Measurements from ENCODE around the gene CCN6.
"Not testable (repeated sequence)": the region's sequence is repeated elsewhere in the genome, so short reads cannot be mapped to it uniquely, and the experiment has no call there.

Gene CCN6

DNA sequence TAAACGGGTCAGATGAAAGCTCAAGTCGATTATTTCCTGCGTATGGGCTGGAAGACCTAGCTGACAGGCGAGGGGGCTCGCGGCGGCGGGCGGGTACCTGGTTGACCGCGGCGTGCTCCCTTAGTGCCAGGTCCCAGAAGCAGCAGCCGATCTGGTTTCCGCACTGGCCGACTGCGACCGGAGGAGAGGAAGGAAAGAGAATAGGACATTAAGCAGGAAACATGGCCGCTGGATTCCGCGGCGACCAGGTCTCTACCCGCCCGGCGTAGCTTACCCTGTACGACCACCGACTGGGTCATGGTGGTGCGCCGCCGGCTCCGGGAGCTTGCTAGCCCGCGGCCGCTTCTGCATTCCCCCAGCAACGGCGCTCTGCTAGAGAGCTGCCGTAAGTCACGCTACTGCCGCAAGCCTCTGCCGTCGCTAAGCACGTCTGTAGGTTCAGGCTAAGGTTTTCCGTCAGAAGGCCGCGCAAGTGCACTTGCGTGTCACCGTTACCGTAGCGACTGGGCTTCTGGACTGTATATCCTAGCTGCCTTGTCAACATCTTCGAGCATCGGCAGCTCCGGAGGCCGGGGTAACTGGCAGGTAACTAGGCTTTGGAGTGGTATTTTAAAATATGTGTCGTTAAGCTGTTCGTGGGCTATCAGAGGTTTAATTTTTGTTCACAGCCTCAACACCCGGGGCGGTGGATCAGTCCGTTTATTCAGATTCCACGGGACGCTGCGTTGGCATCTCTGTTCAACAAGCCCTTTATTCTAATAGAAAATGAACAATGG, 33.4 kb downstream of the CCN6 start, which contains the start of the genes FAM229B and TUBE1:
Gene FAM229B, plus strand, starts transcription at position 456 of the 776 bp plus-strand sequence. CDS start 11,693 bp downstream, outside the sequence.
Gene TUBE1, minus strand, starts transcription at position 347 of the 776 bp plus-strand sequence. Its CDS starts 48 bp downstream, at position 299.
- Histone ChIP-seq H3K4me1 (ENCODE audit: control insufficient read depth, insufficient read depth, low read length) (peaks cover 4% of the 10 kb centered on the region), H3K4me3 (ENCODE audit: low read length in 2 of 2) (peak within 1 kb of the TSS; percentile 61 to 82), H3K27me3 (ENCODE audit: control insufficient read depth in 1 of 2, insufficient read depth in 2 of 2, low read length in 2 of 2) (no peaks in the 10 kb centered on the region), H3K9me3 (ENCODE audit: control insufficient read depth in 2 of 2, low read length in 2 of 2) (no peaks in the 10 kb centered on the region), H3K27ac (ENCODE audit: low read length) (peak within 1 kb of the TSS; percentile 72), H3K36me3 (ENCODE audit: control insufficient read depth in 2 of 2, insufficient read depth in 2 of 2, low read length in 2 of 2) (peaks cover 2 to 3% of the 10 kb centered on the region in 2 donors), H3K9ac (ENCODE audit: low read length in 2 of 2) (peak within 1 kb of the TSS; percentile 80 to 81)

DNA sequence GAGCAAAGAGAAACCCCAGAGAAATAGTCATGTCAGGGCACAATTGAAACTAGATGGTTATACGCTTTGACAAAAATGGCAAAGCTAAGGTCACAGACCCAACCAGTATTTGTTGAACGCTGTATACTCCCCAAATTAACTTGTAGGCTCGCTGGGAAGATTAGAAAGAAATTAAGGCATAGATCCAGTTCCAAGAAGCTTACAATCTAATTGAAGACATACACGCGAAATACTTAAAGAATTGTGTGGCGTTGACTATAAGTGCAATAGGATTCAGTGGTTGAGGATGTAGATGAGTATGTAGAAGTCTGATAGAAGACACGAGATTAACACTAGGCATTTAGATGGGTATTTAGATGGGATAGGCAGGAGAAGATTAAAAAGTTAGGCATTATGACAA, 34.0 kb downstream of the CCN6 start:
- H3K4me1 ChIP-seq (ENCODE audit: control insufficient read depth, insufficient read depth, low read length), result peaks cover 4% of the 10 kb centered on the region
- no peaks in the 10 kb centered on the region for H3K9me3 ChIP-seq (ENCODE audit: control insufficient read depth in 2 of 2, low read length in 2 of 2)
- peak overlapping the region; percentile 72 for H3K27ac ChIP-seq (ENCODE audit: low read length)
- H3K27me3 ChIP-seq (ENCODE audit: control insufficient read depth in 1 of 2, insufficient read depth in 2 of 2, low read length in 2 of 2), result no peaks in the 10 kb centered on the region
- H3K9ac ChIP-seq (ENCODE audit: low read length in 2 of 2), result peak overlapping the region; percentile 80 to 81
- peak overlapping the region; percentile 61 to 82 for H3K4me3 ChIP-seq (ENCODE audit: low read length in 2 of 2)
- H3K36me3 ChIP-seq (ENCODE audit: control insufficient read depth in 2 of 2, insufficient read depth in 2 of 2, low read length in 2 of 2), result peaks cover 0 to 2% of the 10 kb centered on the region in 2 donors

DNA sequence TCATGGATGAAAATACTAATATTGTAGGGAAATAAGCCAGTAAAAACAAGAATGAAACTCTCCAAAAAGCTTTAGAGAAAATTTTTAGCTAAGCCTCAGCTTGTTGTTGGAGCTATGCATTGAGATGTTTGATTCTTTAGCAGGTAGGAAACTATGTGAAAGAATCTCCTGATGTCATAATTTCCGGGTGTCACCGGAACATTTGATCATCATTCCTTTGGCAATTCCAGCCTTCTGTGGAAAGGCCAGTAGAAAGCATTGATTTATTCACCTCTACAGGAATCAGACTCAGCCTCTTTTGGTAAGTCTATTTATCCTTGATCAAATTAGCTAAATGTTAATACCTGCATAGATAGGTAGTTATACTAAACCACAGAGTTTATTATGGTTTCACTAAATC, 43.0 kb downstream of the CCN6 start:
- Histone ChIP-seq H3K9me3 (ENCODE audit: control insufficient read depth in 2 of 2, low read length in 2 of 2) (no peaks in the 10 kb centered on the region), H3K36me3 (ENCODE audit: control insufficient read depth in 2 of 2, insufficient read depth in 2 of 2, low read length in 2 of 2) (peaks cover 2 to 5% of the 10 kb centered on the region in 2 donors), H3K9ac (ENCODE audit: low read length in 2 of 2) (no peak overlapping the region), H3K4me1 (ENCODE audit: control insufficient read depth, insufficient read depth, low read length) (no peaks in the 10 kb centered on the region), H3K27ac (ENCODE audit: low read length) (no peak overlapping the region), H3K27me3 (ENCODE audit: control insufficient read depth in 1 of 2, insufficient read depth in 2 of 2, low read length in 2 of 2) (no peaks in the 10 kb centered on the region), H3K4me3 (ENCODE audit: low read length in 2 of 2) (no peak overlapping the region)

DNA sequence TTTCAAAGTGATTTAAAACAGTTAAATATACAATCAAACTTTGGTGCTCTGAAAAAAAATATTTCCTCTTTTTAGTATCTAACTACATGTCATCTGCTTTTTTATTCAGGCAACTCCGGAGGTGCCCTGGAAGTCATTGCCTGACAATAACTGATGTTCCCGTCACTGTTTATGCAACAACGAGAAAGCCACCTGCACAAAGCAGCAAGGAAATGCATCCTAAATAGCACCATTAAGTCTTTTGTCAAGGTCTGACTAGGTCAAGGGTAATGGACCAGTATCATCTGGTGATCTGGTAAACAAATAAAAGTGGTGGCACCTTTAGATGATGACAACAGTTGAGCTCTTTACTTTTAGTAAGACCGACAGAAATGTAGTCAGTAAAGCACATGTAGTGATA, 46.7 kb downstream of the CCN6 start:
- Histone ChIP-seq H3K27me3 (ENCODE audit: control insufficient read depth in 1 of 2, insufficient read depth in 2 of 2, low read length in 2 of 2) (no peaks in the 10 kb centered on the region), H3K36me3 (ENCODE audit: control insufficient read depth in 2 of 2, insufficient read depth in 2 of 2, low read length in 2 of 2) (peaks cover 2 to 5% of the 10 kb centered on the region in 2 donors), H3K9ac (ENCODE audit: low read length in 2 of 2) (no peak overlapping the region), H3K4me3 (ENCODE audit: low read length in 2 of 2) (no peak overlapping the region), H3K27ac (ENCODE audit: low read length) (no peak overlapping the region), H3K4me1 (ENCODE audit: control insufficient read depth, insufficient read depth, low read length) (no peaks in the 10 kb centered on the region), H3K9me3 (ENCODE audit: control insufficient read depth in 2 of 2, low read length in 2 of 2) (no peaks in the 10 kb centered on the region)

DNA sequence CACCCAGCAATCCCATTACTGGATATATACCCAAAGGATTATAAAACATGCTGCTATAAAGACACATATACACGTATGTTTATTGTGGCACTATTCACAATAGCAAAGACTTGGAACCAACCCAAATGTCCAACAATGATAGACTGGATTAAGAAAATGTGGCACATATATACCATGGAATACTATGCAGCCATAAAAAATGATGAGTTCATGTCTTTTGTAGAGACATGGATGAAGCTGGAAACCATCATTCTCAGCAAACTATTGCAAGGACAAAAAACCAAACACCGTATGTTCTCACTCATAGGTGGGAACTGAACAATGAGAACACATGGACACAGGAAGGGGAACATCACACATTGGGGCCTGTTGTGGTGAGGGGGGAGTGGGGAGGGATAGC, 52.1 kb downstream of the CCN6 start:
- not testable (repeated sequence) for H3K9me3 ChIP-seq (ENCODE audit: control insufficient read depth in 2 of 2, low read length in 2 of 2); H3K27me3 ChIP-seq (ENCODE audit: control insufficient read depth in 1 of 2, insufficient read depth in 2 of 2, low read length in 2 of 2); H3K9ac ChIP-seq (ENCODE audit: low read length in 2 of 2); H3K4me1 ChIP-seq (ENCODE audit: control insufficient read depth, insufficient read depth, low read length); H3K27ac ChIP-seq (ENCODE audit: low read length); H3K4me3 ChIP-seq (ENCODE audit: low read length in 2 of 2)
- peaks cover 17 to 23% of the 10 kb centered on the region in 2 donors for H3K36me3 ChIP-seq (ENCODE audit: control insufficient read depth in 2 of 2, insufficient read depth in 2 of 2, low read length in 2 of 2)

DNA sequence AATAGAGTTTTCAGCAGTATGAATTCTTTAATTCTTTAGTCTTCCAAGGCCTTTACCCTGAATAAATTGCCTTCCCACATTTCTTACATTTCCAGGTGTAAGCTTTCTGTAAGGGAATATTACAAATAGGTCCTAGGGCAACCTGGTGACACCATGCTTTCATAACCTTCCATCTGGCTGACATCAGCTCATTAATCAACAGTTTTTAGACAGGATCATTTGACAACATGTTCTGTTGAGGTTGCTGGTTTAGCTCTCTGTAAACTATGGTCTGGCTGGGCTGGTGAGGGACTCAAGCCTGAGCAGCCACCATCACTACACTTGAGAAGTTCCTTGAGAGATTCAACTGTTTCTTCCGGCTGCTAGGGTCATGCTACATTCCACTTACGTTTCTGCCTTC, 52.7 kb downstream of the CCN6 start:
- no peaks in the 10 kb centered on the region for H3K4me1 ChIP-seq (ENCODE audit: control insufficient read depth, insufficient read depth, low read length)
- no peak overlapping the region for H3K9ac ChIP-seq (ENCODE audit: low read length in 2 of 2)
- peaks cover 17 to 26% of the 10 kb centered on the region in 2 donors for H3K36me3 ChIP-seq (ENCODE audit: control insufficient read depth in 2 of 2, insufficient read depth in 2 of 2, low read length in 2 of 2)
- no peaks in the 10 kb centered on the region for H3K9me3 ChIP-seq (ENCODE audit: control insufficient read depth in 2 of 2, low read length in 2 of 2)
- H3K27me3 ChIP-seq (ENCODE audit: control insufficient read depth in 1 of 2, insufficient read depth in 2 of 2, low read length in 2 of 2), result no peaks in the 10 kb centered on the region
- H3K4me3 ChIP-seq (ENCODE audit: low read length in 2 of 2), result no peak overlapping the region
- no peak overlapping the region for H3K27ac ChIP-seq (ENCODE audit: low read length)

DNA sequence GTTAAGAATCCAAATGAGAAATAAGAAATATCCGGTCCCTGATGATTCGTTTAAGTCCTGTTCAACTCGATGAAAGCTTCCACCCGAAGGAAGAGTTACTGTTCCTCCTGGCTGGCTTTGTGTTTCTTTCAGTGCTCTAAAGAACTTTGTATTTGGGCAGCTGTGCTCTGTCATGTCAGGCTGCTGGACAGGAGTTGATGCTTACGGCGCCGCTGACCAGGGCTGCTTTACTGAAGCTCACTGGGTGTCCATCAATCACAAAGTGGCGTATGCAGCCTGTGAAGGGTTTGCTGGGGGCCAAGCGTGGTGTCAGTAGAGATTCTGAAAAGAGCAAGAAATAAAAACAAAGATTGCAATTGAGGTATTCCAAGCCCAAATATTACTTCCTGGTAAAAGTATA, 55.4 kb downstream of the CCN6 start:
- no peak overlapping the region for H3K9ac ChIP-seq (ENCODE audit: low read length in 2 of 2)
- no peaks in the 10 kb centered on the region for H3K9me3 ChIP-seq (ENCODE audit: control insufficient read depth in 2 of 2, low read length in 2 of 2)
- H3K27ac ChIP-seq (ENCODE audit: low read length), result peak overlapping the region; percentile 61
- H3K36me3 ChIP-seq (ENCODE audit: control insufficient read depth in 2 of 2, insufficient read depth in 2 of 2, low read length in 2 of 2), result peaks cover 33 to 48% of the 10 kb centered on the region in 2 donors
- no peaks in the 10 kb centered on the region for H3K4me1 ChIP-seq (ENCODE audit: control insufficient read depth, insufficient read depth, low read length)
- H3K27me3 ChIP-seq (ENCODE audit: control insufficient read depth in 1 of 2, insufficient read depth in 2 of 2, low read length in 2 of 2), result no peaks in the 10 kb centered on the region
- H3K4me3 ChIP-seq (ENCODE audit: low read length in 2 of 2), result no peak overlapping the region

DNA sequence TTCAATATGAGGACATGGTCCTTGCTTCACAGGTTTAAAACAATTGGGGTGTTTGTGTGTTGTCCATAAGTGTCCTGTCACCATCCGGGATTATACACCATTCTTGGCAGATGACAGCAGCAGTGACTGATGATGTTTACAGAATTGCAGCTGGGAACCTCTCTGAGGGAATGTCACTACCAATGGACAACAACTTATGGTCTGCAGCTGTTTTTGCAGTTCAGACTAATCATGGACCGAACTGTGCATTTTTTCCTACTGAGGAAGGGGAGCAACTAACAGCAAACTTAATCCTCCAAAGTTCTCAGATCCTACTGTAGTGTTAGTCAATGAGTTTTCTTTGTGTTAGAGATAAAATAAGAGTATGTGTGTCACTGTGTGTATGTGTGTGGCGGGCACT, 59.5 kb downstream of the CCN6 start:
- Histone ChIP-seq H3K36me3 (ENCODE audit: control insufficient read depth in 2 of 2, insufficient read depth in 2 of 2, low read length in 2 of 2) (peaks cover 37 to 62% of the 10 kb centered on the region in 2 donors), H3K27ac (ENCODE audit: low read length) (no peak overlapping the region), H3K27me3 (ENCODE audit: control insufficient read depth in 1 of 2, insufficient read depth in 2 of 2, low read length in 2 of 2) (no peaks in the 10 kb centered on the region), H3K4me3 (ENCODE audit: low read length in 2 of 2) (no peak overlapping the region), H3K9me3 (ENCODE audit: control insufficient read depth in 2 of 2, low read length in 2 of 2) (no peaks in the 10 kb centered on the region), H3K4me1 (ENCODE audit: control insufficient read depth, insufficient read depth, low read length) (no peaks in the 10 kb centered on the region), H3K9ac (ENCODE audit: low read length in 2 of 2) (no peak overlapping the region)

DNA sequence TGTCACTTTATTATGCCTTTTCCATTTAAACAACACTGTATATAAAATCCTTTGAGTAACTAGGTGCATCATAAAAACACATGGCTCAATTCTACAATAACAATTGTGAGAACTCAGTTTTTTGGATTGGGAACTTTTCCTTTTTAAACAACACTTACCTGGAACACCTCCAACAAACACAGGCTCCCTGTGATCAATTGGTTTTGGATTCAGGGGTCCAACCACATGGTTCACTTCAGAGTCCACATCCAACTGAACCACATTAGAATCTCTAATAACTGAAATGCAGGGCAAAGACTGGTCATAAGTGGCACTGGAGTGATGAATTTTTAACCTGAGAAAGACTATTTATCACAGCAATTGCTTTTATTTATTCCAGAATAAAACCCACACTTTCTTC, 60.0 kb downstream of the CCN6 start:
- Histone ChIP-seq H3K4me1 (ENCODE audit: control insufficient read depth, insufficient read depth, low read length) (no peaks in the 10 kb centered on the region), H3K27me3 (ENCODE audit: control insufficient read depth in 1 of 2, insufficient read depth in 2 of 2, low read length in 2 of 2) (no peaks in the 10 kb centered on the region), H3K36me3 (ENCODE audit: control insufficient read depth in 2 of 2, insufficient read depth in 2 of 2, low read length in 2 of 2) (peaks cover 40 to 64% of the 10 kb centered on the region in 2 donors), H3K9me3 (ENCODE audit: control insufficient read depth in 2 of 2, low read length in 2 of 2) (no peaks in the 10 kb centered on the region), H3K4me3 (ENCODE audit: low read length in 2 of 2) (no peak overlapping the region), H3K9ac (ENCODE audit: low read length in 2 of 2) (no peak overlapping the region), H3K27ac (ENCODE audit: low read length) (no peak overlapping the region)

DNA sequence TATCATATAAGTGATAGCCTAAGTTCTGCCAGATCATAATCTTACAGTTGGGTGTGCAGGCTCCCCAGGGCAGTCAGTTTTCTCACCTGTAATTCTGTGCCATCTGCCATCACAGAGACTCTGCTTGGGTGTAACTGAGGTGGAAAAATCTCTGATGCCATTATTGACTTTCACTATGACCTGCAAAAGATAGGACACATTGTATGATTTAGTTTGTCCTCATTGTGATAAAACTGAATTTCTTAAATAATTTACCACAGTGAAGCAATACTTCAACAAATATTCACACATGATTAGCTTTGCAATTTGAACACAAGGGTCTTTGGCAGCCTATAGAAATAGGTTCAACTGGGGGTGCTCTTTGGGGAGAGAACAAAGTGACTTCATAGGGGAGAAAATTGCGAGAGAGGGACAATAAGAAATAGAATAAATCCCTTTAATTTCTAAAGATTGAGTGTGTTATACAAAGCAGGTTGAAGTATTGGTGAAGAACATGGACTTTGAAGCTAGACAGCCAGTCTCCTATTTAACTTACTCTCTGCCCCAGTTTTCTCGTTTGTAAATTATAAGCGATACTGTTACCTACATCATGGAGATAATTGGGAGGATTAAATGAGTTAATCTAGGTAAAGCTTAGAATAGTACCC, 60.8 kb downstream of the CCN6 start:
- H3K36me3 ChIP-seq (ENCODE audit: control insufficient read depth in 2 of 2, insufficient read depth in 2 of 2, low read length in 2 of 2), result peaks cover 47 to 67% of the 10 kb centered on the region in 2 donors

DNA sequence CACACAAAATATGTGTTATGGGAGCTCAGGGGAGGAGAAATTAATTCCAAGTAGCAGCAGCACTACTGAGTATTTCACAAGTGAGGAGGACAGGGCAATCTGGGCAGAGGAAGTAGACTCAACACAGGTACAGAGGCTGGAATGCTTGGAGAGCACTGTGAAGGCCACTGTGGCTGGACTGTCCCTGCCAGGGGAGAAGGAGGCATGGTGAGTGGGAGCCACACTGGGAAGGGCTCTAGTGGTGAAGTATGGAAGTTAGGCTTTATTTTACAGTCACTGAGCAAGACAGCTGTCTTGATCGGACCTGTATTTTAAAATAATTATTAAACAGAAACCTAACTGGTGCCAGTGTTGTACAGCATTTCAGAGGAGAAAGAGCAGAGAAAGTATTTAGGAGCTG, 62.3 kb downstream of the CCN6 start:
- no peaks in the 10 kb centered on the region for H3K4me1 ChIP-seq (ENCODE audit: control insufficient read depth, insufficient read depth, low read length)
- no peaks in the 10 kb centered on the region for H3K9me3 ChIP-seq (ENCODE audit: control insufficient read depth in 2 of 2, low read length in 2 of 2)
- H3K27me3 ChIP-seq (ENCODE audit: control insufficient read depth in 1 of 2, insufficient read depth in 2 of 2, low read length in 2 of 2), result no peaks in the 10 kb centered on the region
- no peak overlapping the region for H3K9ac ChIP-seq (ENCODE audit: low read length in 2 of 2)
- H3K27ac ChIP-seq (ENCODE audit: low read length), result peak overlapping the region; percentile 37
- peaks cover 54 to 79% of the 10 kb centered on the region in 2 donors for H3K36me3 ChIP-seq (ENCODE audit: control insufficient read depth in 2 of 2, insufficient read depth in 2 of 2, low read length in 2 of 2)
- H3K4me3 ChIP-seq (ENCODE audit: low read length in 2 of 2), result no peak overlapping the region

More for the DNA sequence above, 60.8 kb downstream of the CCN6 start:
- H3K4me3 ChIP-seq (ENCODE audit: low read length in 2 of 2), result no peak overlapping the region
- no peak overlapping the region for H3K9ac ChIP-seq (ENCODE audit: low read length in 2 of 2)
- no peaks in the 10 kb centered on the region for H3K4me1 ChIP-seq (ENCODE audit: control insufficient read depth, insufficient read depth, low read length)
- H3K27me3 ChIP-seq (ENCODE audit: control insufficient read depth in 1 of 2, insufficient read depth in 2 of 2, low read length in 2 of 2), result no peaks in the 10 kb centered on the region
- no peak overlapping the region for H3K27ac ChIP-seq (ENCODE audit: low read length)
- no peaks in the 10 kb centered on the region for H3K9me3 ChIP-seq (ENCODE audit: control insufficient read depth in 2 of 2, low read length in 2 of 2)

Data from stomach smooth muscle (tissue), 2 donors.